Fibroblast of lung (primary cell): ENCODE data around the gene MYOM1.

Experiments
- CTCF ChIP-seq, 2 donors: IDR thresholded peaks in 1 of 2; conservative IDR thresholded peaks in 1 of 2; 1 replicate in 1 of 2; 2 replicates in 1 of 2; pipeline ENCODE4 v1.5.1; 2011 to 2012; ENCODE audit warnings: low read length in 2 of 2, control low read depth in 1 of 2, inconsistent platforms in 1 of 2, low read depth in 1 of 2, mild to moderate bottlenecking in 1 of 2
- EZH2 ChIP-seq: IDR thresholded peaks from 2 replicates; pipeline ENCODE4 v1.5.1; 2012; ENCODE audit warnings: low read length, control low read depth, mild to moderate bottlenecking; ENCODE audit errors: missing control alignments

DNA sequence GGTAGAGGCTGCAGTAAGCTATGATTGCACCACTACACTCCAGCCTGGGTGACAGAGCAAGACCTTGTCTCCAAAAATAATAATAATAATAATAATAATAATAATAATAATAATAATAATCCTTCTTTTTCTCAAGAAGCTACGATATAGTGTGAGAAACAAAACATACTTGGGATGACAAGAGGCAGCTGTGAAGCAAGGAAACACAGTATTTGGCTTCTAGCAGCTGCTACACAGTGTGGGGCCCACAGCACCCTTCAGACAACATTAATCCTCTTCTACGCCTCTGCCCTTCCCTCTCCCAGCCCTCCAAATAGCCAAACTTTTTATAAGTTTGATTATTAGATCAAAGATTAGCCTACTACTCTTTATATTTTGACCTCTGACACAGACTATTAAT lies 62.2 kb downstream of the MYOM1 start:
- TF ChIP-seq CTCF (conservative IDR thresholded peaks at IDR 0.05 in 1 of 2, IDR thresholded peaks at IDR 0.05 in 1 of 2; ENCODE audit: low read depth in 1 of 2, low read length in 2 of 2) (no peak), EZH2 (no peak)
